Heart right ventricle (tissue), 16 donors: ENCODE results near the gene ATP13A5. TPM values are rescaled to one million over a fixed set of nuclear protein-coding genes. Genes with fewer than 3 reads are reported as not detected.
A peak's percentile ranks its signal among the peaks of the same experiment; 100 is the strongest.

Source experiments
- ATAC-seq, 8 donors: fragments of 200-7000 bp; cut with Tn5 transposase; one replicate each; pipeline ENCODE4 v1.9.1; 2020; ENCODE audit warnings: mild to moderate bottlenecking in 8 of 8, moderate library complexity in 8 of 8, moderate number of reproducible peaks in 1 of 8
- DNase-seq, 2 donors: peaks; one replicate each; pipeline ENCODE4 v3.0.0-alpha.2; 2020
- H3K27ac ChIP-seq, 10 donors: fragments of 200-600 bp; sonication (generic) in 2 of 10; one replicate each; pipeline versions ENCODE4 v1.5.0 to v1.8.0; 2020 to 2022; ENCODE audit warnings: mild to moderate bottlenecking in 3 of 10
- H3K27me3 ChIP-seq, 7 donors: fragments of 200-600 bp; one replicate each; pipeline ENCODE4 v1.8.0; 2021 to 2022; ENCODE audit warnings: mild to moderate bottlenecking in 2 of 7
- H3K36me3 ChIP-seq, 9 donors: fragments of 200-600 bp; sonication (generic) in 1 of 9; one replicate each; pipeline versions ENCODE4 v1.5.0 to v1.8.0; 2020 to 2022; ENCODE audit warnings: mild to moderate bottlenecking in 2 of 9
- H3K4me1 ChIP-seq, 9 donors: fragments of 200-600 bp; sonication (generic) in 1 of 9; one replicate each; pipeline versions ENCODE4 v1.5.0 to v1.8.0; 2020 to 2022; ENCODE audit warnings: mild to moderate bottlenecking in 4 of 9
- H3K4me3 ChIP-seq, 10 donors: fragments of 200-600 bp; sonication (generic) in 2 of 10; one replicate each; pipeline versions ENCODE4 v1.5.0 to v1.8.0; 2020 to 2022; ENCODE audit warnings: mild to moderate bottlenecking in 7 of 10, moderate library complexity in 2 of 10
- H3K9me3 ChIP-seq, 11 donors: fragments of 200-600 bp in 10 of 11; sonication (generic) in 2 of 11; one replicate each; pipeline versions ENCODE4 v1.5.0 to v1.8.0; 2013 to 2022; ENCODE audit warnings: mild to moderate bottlenecking in 2 of 11, control low read depth in 1 of 11, moderate library complexity in 1 of 11
- CTCF ChIP-seq, 9 donors: fragments of 200-600 bp; sonication (generic) in 2 of 9; IDR thresholded peaks; one replicate each; pipeline versions ENCODE4 v1.5.0 to v1.8.0; 2021 to 2022; ENCODE audit warnings: antibody characterized with exemption in 9 of 9, mild to moderate bottlenecking in 5 of 9, moderate library complexity in 1 of 9
- whole genome bisulfite sequencing, 2 donors: extraction: QIAGEN DNeasy Blood & Tissue Kit; methylation state at CpG; one replicate each; pipeline ENCODE4 v1.1.7; 2013; ENCODE audit warnings: inconsistent platforms in 1 of 2; 5-methylcytosine and 5-hydroxymethylcytosine counted together
- intact Hi-C, 10 donors: fragments of 100-400 bp; cut with DNase I; formaldehyde crosslinking; loops; one replicate each; pipeline versions ENCODE4 v1.11.1 to v1.14.2; 2022
- polyA plus RNA-seq, 2 donors: library from polyadenylated mRNA; stranded (reverse); fragments of 200-250 nt; gene quantifications; one replicate each; pipeline ENCODE4 v1.2.3, GENCODE V29; 2013
- total RNA-seq, 10 donors: library from RNA; stranded (reverse); fragmentation: NEBNext Ultra II Directional in 3 of 10; extraction: Animal tissue kit (Norgen Biotek cat#: 25700) in 3 of 10; gene quantifications; one replicate each; pipeline versions ENCODE4 v1.2.1 to v1.2.4, GENCODE V29; 2021 to 2023
- donor health status: Arrhythmogenic right ventricular cardiomyopathy.
- donor health status: ischemic (EF 13 %, LVEDD 7.1; RV severe dilation, severe dysfunction).
- donor health status: healthy with polysubstance abuse.
- donor health status: DM: no; HTN: yes; CAD: no.
- donor health status: DM: no; HTN: no; CAD: no.
- donor health status: ischemic (EF 25% LVEDD 6.9; RV normal size, moderate dysfunction).
- donor health status: ischemic (EF 25% LVEDD 5.7; RV mildly dilated, moderate dysfunction).
- donor health status: healthy.
- donor health status: DM: yes; HTN: yes; CAD: no.
- donor health status: Ischemic cardiomyopathy.
- donor health status: ischemic (EF 35%, LVEDD 5.7; RV mildly dilated, moderate dysfunction).
- donor health status: nonischemic (EF 11% LVEDD 7.7; RV severe dilation, severe dysfunction).
- donor health status: DM: yes; HTN: yes; CAD: no.
- donor health status: PGD.
- donor health status: ischemic (EF 29% LVEDD 5.4; RV normal size, mild dysfunction).
- donor health status: nonischemic (EF 23%, LVEDD 6.1; RV moderate dilation, normal function).

ATP13A5 gene
- total and polyA plus RNA-seq, 12 donors, result 0.06 TPM; not detected in 11

- no peak for TF ChIP-seq CTCF (IDR thresholded peaks at IDR 0.05)
- DNase-seq (peak in 1 of 2 donors; percentile 6), ATAC-seq (peak in 7 of 8 donors; percentile 74 to 97 (median 87))
- peak overlapping the region in 9 of 10 donors; percentile 20 to 89 (median 78) for H3K27ac ChIP-seq
- H3K4me3 ChIP-seq, result no peak overlapping the region
- H3K4me1 ChIP-seq, result peaks cover 0 to 16% (median 8%) of the 10 kb centered on the region in 9 donors
- H3K27me3 ChIP-seq, result no peaks in the 10 kb centered on the region
- intact Hi-C loops, result no loop called here
- 36% methylated on average over 6 of the region's 6 CpGs for WGBS, 2 donors
- no peaks in the 10 kb centered on the region for H3K9me3 ChIP-seq
- H3K36me3 ChIP-seq, result no peaks in the 10 kb centered on the region
Measured at GRCh38 chr3:193310914-193311723, 67.4 kb downstream of the ATP13A5 start.

GRCh38 chr3:193305356-193305755 is 73.2 kb downstream of the ATP13A5 start:
- intact Hi-C loops, result no loop called here
- Histone ChIP-seq H3K9me3 (no peaks in the 10 kb centered on the region), H3K27me3 (no peaks in the 10 kb centered on the region), H3K27ac (no peak overlapping the region), H3K4me1 (peaks cover 0 to 2% (median 0%) of the 10 kb centered on the region in 9 donors), H3K4me3 (no peak overlapping the region), H3K36me3 (no peaks in the 10 kb centered on the region)
- 65 to 67% methylated on average over 1 of the region's 1 CpG for WGBS, 2 donors
- TF ChIP-seq CTCF (IDR thresholded peaks at IDR 0.05), result no peak
- ATAC-seq (no peak), DNase-seq (no peak)

DNA sequence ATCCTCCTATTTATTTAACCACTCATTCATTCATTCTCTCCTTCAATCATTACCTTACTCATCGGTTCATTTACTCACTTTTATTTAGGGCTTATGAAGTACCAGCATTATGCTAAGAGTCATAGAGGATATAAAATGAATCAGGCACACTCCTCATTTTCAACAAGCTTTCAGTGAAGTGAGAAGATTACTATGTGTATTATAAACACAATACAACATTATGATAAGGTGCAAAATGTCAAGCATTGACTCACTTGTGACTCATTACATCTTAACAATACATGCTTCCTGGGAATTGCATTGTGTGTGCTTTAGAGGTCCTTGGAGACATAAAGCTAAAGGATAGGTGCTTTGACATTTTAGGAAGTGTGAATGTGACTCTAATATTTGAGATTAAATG is 77.1 kb downstream of the ATP13A5 start:
- H3K36me3 ChIP-seq, result no peaks in the 10 kb centered on the region
- intact Hi-C loops, result no loop called here
- peaks cover 0 to 6% (median 0%) of the 10 kb centered on the region in 11 donors for H3K9me3 ChIP-seq
- peak in 2 of 8 donors; percentile 28 to 45 for ATAC-seq
- no peak overlapping the region for H3K4me3 ChIP-seq
- H3K4me1 ChIP-seq, result no peaks in the 10 kb centered on the region
- H3K27me3 ChIP-seq, result no peaks in the 10 kb centered on the region
- 85 to 94% methylated on average over 1 of the region's 1 CpG for WGBS, 2 donors
- no peak for TF ChIP-seq CTCF (IDR thresholded peaks at IDR 0.05)
- H3K27ac ChIP-seq, result no peak overlapping the region
- no peak for DNase-seq

GRCh38 chr3:193297421-193297820 is 81.1 kb downstream of the ATP13A5 start:
- no peaks in the 10 kb centered on the region for H3K27me3 ChIP-seq
- no peaks in the 10 kb centered on the region for H3K4me1 ChIP-seq
- no peak overlapping the region for H3K4me3 ChIP-seq
- TF ChIP-seq CTCF (IDR thresholded peaks at IDR 0.05), result no peak
- ATAC-seq, result no peak
- 86% methylated on average over 5 of the region's 5 CpGs for WGBS, 2 donors
- no peaks in the 10 kb centered on the region for H3K36me3 ChIP-seq
- no peak overlapping the region for H3K27ac ChIP-seq
- DNase-seq, result no peak
- intact Hi-C loops, result no loop called here
- H3K9me3 ChIP-seq, result peaks cover 0 to 12% (median 0%) of the 10 kb centered on the region in 11 donors
